Lower leg skin (tissue), 3 donors: ENCODE results near the gene ATP13A2.

Experiments
- CTCF ChIP-seq, 3 donors: fragments of 450-650 bp; IDR thresholded peaks; one replicate each; pipeline ENCODE4 v1.5.1; 2016; ENCODE audit warnings: antibody characterized with exemption in 3 of 3, mild to moderate bottlenecking in 3 of 3, moderate library complexity in 2 of 3
- POLR2A ChIP-seq, 2 donors: fragments of 450-650 bp; IDR thresholded peaks; one replicate each; pipeline ENCODE4 v1.6.1; 2016 to 2017; ENCODE audit warnings: antibody characterized with exemption in 2 of 2, mild to moderate bottlenecking in 1 of 2, moderate library complexity in 1 of 2

- TF ChIP-seq POLR2A (IDR thresholded peaks at IDR 0.05) = no peak
- TF ChIP-seq CTCF (IDR thresholded peaks at IDR 0.05) = no peak
These were observed 45.4 kb downstream of the ATP13A2 start for GRCh38 chr1:16966282-16966681.
